HUES6 (cell line): ENCODE data around the gene GRSF1.
"Not testable (repeated sequence)": the region's sequence is repeated elsewhere in the genome, so short reads cannot be mapped to it uniquely, and the experiment has no call there.

Source experiments
- H3K27ac ChIP-seq: 2 replicates; pipeline ENCODE4 v1.7.0; 2013; ENCODE audit warnings: low read depth, mild to moderate bottlenecking, low read length, inconsistent platforms
- H3K27me3 ChIP-seq: 2 replicates; pipeline ENCODE4 v1.6.1; 2013; ENCODE audit warnings: low read length; ENCODE audit not compliant: control insufficient read depth, insufficient read depth
- H3K36me3 ChIP-seq: 2 replicates; pipeline ENCODE4 v1.6.1; 2013; ENCODE audit warnings: low read length; ENCODE audit not compliant: control insufficient read depth, insufficient read depth
- H3K4me1 ChIP-seq: 2 replicates; pipeline ENCODE4 v1.6.1; 2013; ENCODE audit warnings: low read length; ENCODE audit not compliant: control insufficient read depth, insufficient read depth
- H3K4me3 ChIP-seq: 2 replicates; pipeline ENCODE4 v1.5.1; 2013; ENCODE audit warnings: low read depth, low read length
- H3K9ac ChIP-seq: one replicate; pipeline ENCODE4 v1.6.1; 2013; ENCODE audit warnings: mild to moderate bottlenecking, low read length
- H3K9me3 ChIP-seq: 2 replicates; pipeline ENCODE4 v1.6.1; 2013; ENCODE audit warnings: low read depth, low read length; ENCODE audit not compliant: control insufficient read depth, insufficient read depth

GRSF1 gene

GRCh38 chr4:70855464-70855863, 15.8 kb upstream of the GRSF1 start:
- no peak overlapping the region for H3K27ac ChIP-seq
- H3K4me3 ChIP-seq, result no peak overlapping the region
- H3K4me1 ChIP-seq, result peaks cover 9% of the 10 kb centered on the region

GRCh38 chr4:70849291-70849690, 9.6 kb upstream of the GRSF1 start:
- Histone ChIP-seq H3K27ac (no peak overlapping the region), H3K9me3 (no peaks in the 10 kb centered on the region), H3K36me3 (no peaks in the 10 kb centered on the region), H3K9ac (no peak overlapping the region), H3K27me3 (no peaks in the 10 kb centered on the region), H3K4me1 (no peaks in the 10 kb centered on the region), H3K4me3 (no peak overlapping the region)

More at GRCh38 chr4:70855464-70855863, 15.8 kb upstream of the GRSF1 start:
- H3K27me3 ChIP-seq, result no peaks in the 10 kb centered on the region
- H3K9me3 ChIP-seq, result no peaks in the 10 kb centered on the region; the same call in 1 of the 2 replicates
- no peaks in the 10 kb centered on the region for H3K36me3 ChIP-seq
- H3K9ac ChIP-seq, result no peak overlapping the region

DNA sequence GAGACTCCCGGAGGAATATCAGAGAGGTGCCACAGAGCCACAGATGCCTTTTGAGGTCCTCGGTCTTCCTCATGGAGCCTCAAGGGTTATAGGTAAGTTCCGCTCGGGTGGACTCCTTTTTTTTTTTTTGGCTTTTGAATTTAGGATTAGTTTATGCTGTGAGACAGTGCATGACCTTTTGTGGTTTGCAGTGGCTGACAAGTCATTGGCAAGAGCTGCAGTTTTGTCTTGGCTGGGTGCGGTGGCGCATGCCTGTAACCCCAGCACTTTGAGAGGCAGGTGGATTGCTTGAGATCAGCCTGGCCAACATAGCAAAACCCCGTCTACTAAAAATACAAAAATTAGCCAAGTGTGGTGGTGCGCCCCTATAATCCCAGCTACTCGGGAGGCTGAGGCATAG, 4.5 kb upstream of the GRSF1 start:
- no peaks in the 10 kb centered on the region for H3K27me3 ChIP-seq
- no peak overlapping the region for H3K4me3 ChIP-seq
- no peaks in the 10 kb centered on the region for H3K9me3 ChIP-seq
- no peak overlapping the region for H3K27ac ChIP-seq
- H3K9ac ChIP-seq, result no peak overlapping the region
- H3K36me3 ChIP-seq, result no peaks in the 10 kb centered on the region
- no peaks in the 10 kb centered on the region; the same call in 1 of the 2 replicates for H3K4me1 ChIP-seq

GRCh38 chr4:70842761-70843435, 3.2 kb upstream of the GRSF1 start:
- H3K4me3 ChIP-seq, result no peak overlapping the region
- H3K27me3 ChIP-seq, result no peaks in the 10 kb centered on the region
- H3K4me1 ChIP-seq, result no peaks in the 10 kb centered on the region; the same call in 1 of the 2 replicates
- H3K36me3 ChIP-seq, result no peaks in the 10 kb centered on the region
- H3K9me3 ChIP-seq, result no peaks in the 10 kb centered on the region
- H3K27ac ChIP-seq, result no peak overlapping the region
- H3K9ac ChIP-seq, result no peak overlapping the region

GRCh38 chr4:70841951-70842350, 2.3 kb upstream of the GRSF1 start:
- H3K4me1 ChIP-seq, result peaks cover 2% of the 10 kb centered on the region; the same call in 1 of the 2 replicates
- no peaks in the 10 kb centered on the region for H3K27me3 ChIP-seq
- H3K4me3 ChIP-seq, result no peak overlapping the region
- H3K27ac ChIP-seq, result no peak overlapping the region
- no peak overlapping the region for H3K9ac ChIP-seq
- H3K36me3 ChIP-seq, result no peaks in the 10 kb centered on the region
- H3K9me3 ChIP-seq, result no peaks in the 10 kb centered on the region

- no peak overlapping the region for H3K4me3 ChIP-seq
- no peaks in the 10 kb centered on the region for H3K9me3 ChIP-seq
- 0 out of 2 replicates have a peak, but pooled peaks cover 3% of the 10 kb centered on the region for H3K36me3 ChIP-seq
- H3K4me1 ChIP-seq, result peaks cover 5% of the 10 kb centered on the region; the same call in 1 of the 2 replicates
- H3K9ac ChIP-seq, result no peak overlapping the region
- no peak overlapping the region for H3K27ac ChIP-seq
- H3K27me3 ChIP-seq, result no peaks in the 10 kb centered on the region
These were observed 1.5 kb upstream of the GRSF1 start for GRCh38 chr4:70841211-70841610.

GRCh38 chr4:70840631-70841030, 941 bp upstream of the GRSF1 start:
- H3K36me3 ChIP-seq, H3K9ac ChIP-seq, H3K27ac ChIP-seq, H3K4me3 ChIP-seq, H3K9me3 ChIP-seq, H3K27me3 ChIP-seq, H3K4me1 ChIP-seq: not testable (repeated sequence)

DNA sequence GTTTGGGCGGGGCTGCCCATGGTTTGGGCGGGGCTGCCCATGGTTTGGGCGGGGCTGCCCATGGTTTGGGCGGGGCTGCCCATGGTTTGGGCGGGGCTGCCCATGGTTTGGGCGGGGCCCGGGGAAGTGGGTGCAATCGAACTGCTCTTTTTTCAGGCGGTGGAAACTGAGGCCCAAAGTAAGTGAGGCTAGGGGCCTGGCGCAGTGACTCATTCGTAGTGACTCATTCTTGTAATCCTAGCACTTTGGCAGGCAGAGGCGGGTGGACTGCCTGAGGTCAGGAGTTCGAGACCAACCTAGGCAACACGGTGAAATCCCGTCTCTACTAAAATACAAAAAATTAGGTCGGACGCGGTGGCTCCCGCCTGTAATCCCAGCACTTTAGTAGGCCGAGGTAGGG, 447 bp upstream of the GRSF1 start:
- H3K36me3 ChIP-seq, result peaks cover 11% of the 10 kb centered on the region
- H3K4me1 ChIP-seq, H3K4me3 ChIP-seq, H3K27me3 ChIP-seq, H3K27ac ChIP-seq, H3K9ac ChIP-seq, H3K9me3 ChIP-seq: not testable (repeated sequence)

DNA sequence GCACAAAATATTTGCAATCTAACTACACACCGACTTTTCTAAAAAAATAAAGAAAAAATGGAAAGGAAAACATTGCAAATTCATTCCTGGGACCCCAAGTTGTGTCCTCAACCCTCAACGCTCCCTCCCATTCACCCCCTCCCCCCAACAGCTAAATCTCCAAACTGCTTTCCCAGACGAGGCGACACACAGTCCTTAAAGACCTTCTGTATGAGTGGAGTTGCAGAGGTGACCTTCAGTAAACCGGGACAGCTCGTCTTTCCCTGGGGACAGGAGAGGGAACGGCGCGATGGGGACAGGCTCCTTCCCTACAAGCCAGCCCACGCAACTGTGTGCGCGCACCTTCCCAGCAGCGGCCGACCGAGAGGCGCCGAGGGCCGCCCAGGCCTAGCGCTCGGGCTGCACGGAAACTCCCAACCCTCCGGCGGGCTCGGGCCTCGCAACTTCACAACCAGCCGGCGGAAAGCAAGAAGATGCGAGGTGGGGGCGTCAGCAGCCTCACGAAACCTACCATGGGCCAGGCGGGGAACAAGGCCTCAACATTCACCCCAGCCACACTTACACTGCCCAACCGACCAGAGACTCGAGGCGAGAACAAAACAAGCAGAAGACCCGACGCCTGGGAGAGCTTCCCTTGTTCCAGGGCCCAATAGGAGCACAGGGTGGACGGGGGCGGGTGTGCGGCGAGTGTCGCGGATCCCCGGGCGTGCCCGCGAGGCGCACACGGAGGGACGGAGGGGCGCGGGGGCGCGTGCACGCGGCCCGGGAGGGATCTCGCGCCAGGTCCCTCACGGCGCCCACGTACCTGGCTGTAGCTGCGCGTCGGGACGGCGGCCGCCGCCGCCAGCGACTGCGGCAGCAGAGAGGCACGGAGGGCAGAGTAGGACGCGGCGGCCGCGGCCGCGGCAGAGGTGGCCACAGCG, 763 bp downstream of the GRSF1 start:
- peaks cover 5% of the 10 kb centered on the region; the same call in 1 of the 2 replicates for H3K4me1 ChIP-seq
- H3K27me3 ChIP-seq, result no peaks in the 10 kb centered on the region
- H3K9me3 ChIP-seq, result no peaks in the 10 kb centered on the region
- peak overlapping the region; percentile 97 for H3K9ac ChIP-seq
- peaks cover 22% of the 10 kb centered on the region for H3K36me3 ChIP-seq
- peak overlapping the region; percentile 94 for H3K27ac ChIP-seq
- H3K4me3 ChIP-seq, result peak overlapping the region; percentile 93

- Histone ChIP-seq H3K4me3 (peak overlapping the region; percentile 93), H3K4me1 (peaks cover 5% of the 10 kb centered on the region; the same call in 1 of the 2 replicates), H3K9ac (peak overlapping the region; percentile 97), H3K9me3 (no peaks in the 10 kb centered on the region), H3K36me3 (peaks cover 28% of the 10 kb centered on the region), H3K27me3 (no peaks in the 10 kb centered on the region), H3K27ac (0 out of 2 replicates have a peak overlapping the region, but pooled peaks have one; percentile 94)
These were observed 1.5 kb downstream of the GRSF1 start for GRCh38 chr4:70838204-70838603.

GRCh38 chr4:70836081-70836480, 3.6 kb downstream of the GRSF1 start:
- no peak overlapping the region for H3K27ac ChIP-seq
- no peak overlapping the region for H3K9ac ChIP-seq
- no peaks in the 10 kb centered on the region for H3K27me3 ChIP-seq
- peaks cover 49% of the 10 kb centered on the region for H3K36me3 ChIP-seq
- no peak overlapping the region for H3K4me3 ChIP-seq
- 0 out of 2 replicates have a peak, but pooled peaks cover 5% of the 10 kb centered on the region for H3K4me1 ChIP-seq
- H3K9me3 ChIP-seq, result no peaks in the 10 kb centered on the region
